Retina (tissue), 1 donor: ENCODE data around the gene VPS41.
"Not testable (repeated sequence)": the region's sequence is repeated elsewhere in the genome, so short reads cannot be mapped to it uniquely, and the experiment has no call there.

ENCODE experiments used
- DNase-seq: peaks from one replicate; pipeline ENCODE4 v3.0.0-alpha.2; 2016

VPS41 gene

GRCh38 chr7:38854947-38855346 lies 54.0 kb downstream of the VPS41 start:
- DNase-seq: not testable (repeated sequence)

GRCh38 chr7:38851321-38851720 lies 57.7 kb downstream of the VPS41 start:
- no peak for DNase-seq

GRCh38 chr7:38846280-38846679 lies 62.7 kb downstream of the VPS41 start:
- DNase-seq: no peak

GRCh38 chr7:38844952-38845563 lies 63.9 kb downstream of the VPS41 start:
- DNase-seq: no peak

GRCh38 chr7:38842746-38843145 lies 66.2 kb downstream of the VPS41 start:
- DNase-seq: peak; percentile 22

- DNase-seq: no peak
Observed at GRCh38 chr7:38840736-38841460, 68.1 kb downstream of the VPS41 start.

GRCh38 chr7:38839851-38840250 lies 69.1 kb downstream of the VPS41 start:
- DNase-seq: no peak

- DNase-seq: peak; percentile 17
Observed at GRCh38 chr7:38838725-38839385, 70.1 kb downstream of the VPS41 start.

GRCh38 chr7:38834357-38834756 lies 74.6 kb downstream of the VPS41 start:
- no peak for DNase-seq

GRCh38 chr7:38833329-38833728 lies 75.7 kb downstream of the VPS41 start:
- no peak for DNase-seq

- DNase-seq: no peak
Observed at GRCh38 chr7:38831259-38831996, 77.6 kb downstream of the VPS41 start.

- no peak for DNase-seq
Observed at GRCh38 chr7:38830826-38831225, 78.2 kb downstream of the VPS41 start.

GRCh38 chr7:38829488-38830165 lies 79.4 kb downstream of the VPS41 start:
- no peak for DNase-seq

GRCh38 chr7:38828026-38828425 lies 81.0 kb downstream of the VPS41 start:
- no peak for DNase-seq

- no peak for DNase-seq
Observed at GRCh38 chr7:38825721-38826440, 83.1 kb downstream of the VPS41 start.

GRCh38 chr7:38824948-38825347 lies 84.0 kb downstream of the VPS41 start:
- no peak for DNase-seq

GRCh38 chr7:38822549-38822948 lies 86.4 kb downstream of the VPS41 start:
- no peak for DNase-seq

GRCh38 chr7:38820571-38820970 lies 88.4 kb downstream of the VPS41 start:
- no peak for DNase-seq

- no peak for DNase-seq
Observed at GRCh38 chr7:38819463-38819862, 89.5 kb downstream of the VPS41 start.

- no peak for DNase-seq
Observed at GRCh38 chr7:38817526-38817925, 91.5 kb downstream of the VPS41 start.

- DNase-seq: no peak
Observed at GRCh38 chr7:38813768-38814167, 95.2 kb downstream of the VPS41 start.

- no peak for DNase-seq
Observed at GRCh38 chr7:38806912-38807311, 102.1 kb downstream of the VPS41 start.
